Measurements from ENCODE around the gene IFITM5.
"Not testable (repeated sequence)": the region's sequence is repeated elsewhere in the genome, so short reads cannot be mapped to it uniquely, and the experiment has no call there.

The IFITM5 gene

GRCh38 chr11:307766-308708 is 8.7 kb upstream of the IFITM5 start, which contains the start of gene IFITM2:
Gene IFITM2, plus strand, starts transcription at chr11:307816. Its CDS starts 377 bp downstream, at chr11:308193.
- H3K4me3 ChIP-seq = peak within 1 kb of the TSS; percentile 80
- not testable (repeated sequence) for H4K20me1 ChIP-seq, H3K27me3 ChIP-seq, H3K9me3 ChIP-seq, H3K36me3 ChIP-seq
- H3K27ac ChIP-seq = peak within 1 kb of the TSS; percentile 88
- H3K9ac ChIP-seq = peak within 1 kb of the TSS; percentile 87
- H3K4me2 ChIP-seq = peak within 1 kb of the TSS; percentile 88
- peaks cover 80% of the 10 kb centered on the region for H3K4me1 ChIP-seq

- no peaks in the 10 kb centered on the region for H4K20me1 ChIP-seq
- H3K4me1 ChIP-seq = peaks cover 72% of the 10 kb centered on the region
- H3K9ac ChIP-seq = peak overlapping the region; percentile 87
- no peak for TF ChIP-seq Cebpa-rat (IDR thresholded peaks at IDR 0.05)
- peak overlapping the region; percentile 88 for H3K4me2 ChIP-seq
- no peaks in the 10 kb centered on the region for H3K27me3 ChIP-seq
- peak overlapping the region; percentile 88 for H3K27ac ChIP-seq
- H3K4me3 ChIP-seq = no peak overlapping the region; the same call in 1 of the 2 replicates
- no peaks in the 10 kb centered on the region for H3K9me3 ChIP-seq
- no peaks in the 10 kb centered on the region for H3K36me3 ChIP-seq
These were observed 7.5 kb upstream of the IFITM5 start for GRCh38 chr11:306645-307371.

GRCh38 chr11:305844-306211 is 6.5 kb upstream of the IFITM5 start:
- H3K36me3 ChIP-seq = no peaks in the 10 kb centered on the region
- H3K9me3 ChIP-seq = no peaks in the 10 kb centered on the region
- peak overlapping the region; percentile 88 for H3K27ac ChIP-seq
- H3K4me3 ChIP-seq = no peak overlapping the region
- peaks cover 68% of the 10 kb centered on the region for H3K4me1 ChIP-seq
- no peaks in the 10 kb centered on the region for H4K20me1 ChIP-seq
- H3K4me2 ChIP-seq = peak overlapping the region; percentile 88
- no peak for TF ChIP-seq Cebpa-rat (IDR thresholded peaks at IDR 0.05)
- H3K9ac ChIP-seq = peak overlapping the region; percentile 31
- H3K27me3 ChIP-seq = no peaks in the 10 kb centered on the region

GRCh38 chr11:304915-305843 is 5.9 kb upstream of the IFITM5 start:
- peak overlapping the region; percentile 20 for H3K4me2 ChIP-seq
- no peaks in the 10 kb centered on the region for H3K36me3 ChIP-seq
- no peak overlapping the region for H3K4me3 ChIP-seq
- no peak overlapping the region for H3K9ac ChIP-seq
- H3K4me1 ChIP-seq = peaks cover 72% of the 10 kb centered on the region
- H3K27ac ChIP-seq = no peak overlapping the region
- H3K27me3 ChIP-seq = no peaks in the 10 kb centered on the region
- no peak for TF ChIP-seq Cebpa-rat (IDR thresholded peaks at IDR 0.05)
- H4K20me1 ChIP-seq = no peaks in the 10 kb centered on the region
- H3K9me3 ChIP-seq = no peaks in the 10 kb centered on the region

GRCh38 chr11:304061-304506 is 4.8 kb upstream of the IFITM5 start:
- Histone ChIP-seq H3K4me1 (peaks cover 68% of the 10 kb centered on the region), H3K27ac (no peak overlapping the region), H4K20me1 (no peaks in the 10 kb centered on the region), H3K9ac (no peak overlapping the region), H3K9me3 (no peaks in the 10 kb centered on the region), H3K4me3 (no peak overlapping the region), H3K36me3 (no peaks in the 10 kb centered on the region), H3K27me3 (no peaks in the 10 kb centered on the region), H3K4me2 (peak overlapping the region; percentile 20; the same call in 1 of the 2 replicates)
- no peak for TF ChIP-seq Cebpa-rat (IDR thresholded peaks at IDR 0.05)

GRCh38 chr11:303363-303762 is 4.0 kb upstream of the IFITM5 start:
- Histone ChIP-seq H3K27me3 (no peaks in the 10 kb centered on the region), H3K27ac (no peak overlapping the region), H3K4me2 (peak overlapping the region; percentile 37), H3K9me3 (no peaks in the 10 kb centered on the region), H3K4me3 (no peak overlapping the region), H4K20me1 (no peaks in the 10 kb centered on the region), H3K9ac (no peak overlapping the region), H3K36me3 (no peaks in the 10 kb centered on the region), H3K4me1 (peaks cover 72% of the 10 kb centered on the region)
- no peak for TF ChIP-seq Cebpa-rat (IDR thresholded peaks at IDR 0.05)

GRCh38 chr11:299951-300735 is 817 bp upstream of the IFITM5 start:
- peaks cover 67% of the 10 kb centered on the region for H3K4me1 ChIP-seq
- no peaks in the 10 kb centered on the region for H3K27me3 ChIP-seq
- peaks cover 10% of the 10 kb centered on the region; the same call in 1 of the 2 replicates for H3K36me3 ChIP-seq
- 0 out of 2 replicates have a peak overlapping the region, but pooled peaks have one; percentile 22 for H3K27ac ChIP-seq
- H3K9me3 ChIP-seq = no peaks in the 10 kb centered on the region
- H3K9ac ChIP-seq = no peak overlapping the region
- peak overlapping the region; percentile 60 for H3K4me2 ChIP-seq
- TF ChIP-seq Cebpa-rat (IDR thresholded peaks at IDR 0.05) = no peak
- H3K4me3 ChIP-seq = no peak overlapping the region
- H4K20me1 ChIP-seq = no peaks in the 10 kb centered on the region

- Histone ChIP-seq H3K4me1 (peaks cover 51% of the 10 kb centered on the region), H3K27me3 (no peaks in the 10 kb centered on the region), H3K4me3 (peak overlapping the region; percentile 29; the same call in 1 of the 2 replicates), H3K9me3 (no peaks in the 10 kb centered on the region), H3K4me2 (peak overlapping the region; percentile 92), H4K20me1 (no peaks in the 10 kb centered on the region), H3K36me3 (peaks cover 26% of the 10 kb centered on the region), H3K27ac (peak overlapping the region; percentile 79), H3K9ac (peak overlapping the region; percentile 70)
- TF ChIP-seq Cebpa-rat (IDR thresholded peaks at IDR 0.05) = no peak
These were observed 790 bp downstream of the IFITM5 start for GRCh38 chr11:298406-299065.

All from BLaER1 (cell line).